Activated CD4-positive, alpha-beta T cell treated with anti-CD3 and anti-CD28 coated beads for 48 hours (primary cell): Measurements from ENCODE around the gene CCDC8.
"Not testable (repeated sequence)": the region's sequence is repeated elsewhere in the genome, so short reads cannot be mapped to it uniquely, and the experiment has no call there.

ENCODE experiments used
- DNase-seq: peaks from one replicate; pipeline ENCODE4 v3.0.0-alpha.2; 2020

Gene CCDC8, protein sequence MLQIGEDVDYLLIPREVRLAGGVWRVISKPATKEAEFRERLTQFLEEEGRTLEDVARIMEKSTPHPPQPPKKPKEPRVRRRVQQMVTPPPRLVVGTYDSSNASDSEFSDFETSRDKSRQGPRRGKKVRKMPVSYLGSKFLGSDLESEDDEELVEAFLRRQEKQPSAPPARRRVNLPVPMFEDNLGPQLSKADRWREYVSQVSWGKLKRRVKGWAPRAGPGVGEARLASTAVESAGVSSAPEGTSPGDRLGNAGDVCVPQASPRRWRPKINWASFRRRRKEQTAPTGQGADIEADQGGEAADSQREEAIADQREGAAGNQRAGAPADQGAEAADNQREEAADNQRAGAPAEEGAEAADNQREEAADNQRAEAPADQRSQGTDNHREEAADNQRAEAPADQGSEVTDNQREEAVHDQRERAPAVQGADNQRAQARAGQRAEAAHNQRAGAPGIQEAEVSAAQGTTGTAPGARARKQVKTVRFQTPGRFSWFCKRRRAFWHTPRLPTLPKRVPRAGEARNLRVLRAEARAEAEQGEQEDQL

DNA sequence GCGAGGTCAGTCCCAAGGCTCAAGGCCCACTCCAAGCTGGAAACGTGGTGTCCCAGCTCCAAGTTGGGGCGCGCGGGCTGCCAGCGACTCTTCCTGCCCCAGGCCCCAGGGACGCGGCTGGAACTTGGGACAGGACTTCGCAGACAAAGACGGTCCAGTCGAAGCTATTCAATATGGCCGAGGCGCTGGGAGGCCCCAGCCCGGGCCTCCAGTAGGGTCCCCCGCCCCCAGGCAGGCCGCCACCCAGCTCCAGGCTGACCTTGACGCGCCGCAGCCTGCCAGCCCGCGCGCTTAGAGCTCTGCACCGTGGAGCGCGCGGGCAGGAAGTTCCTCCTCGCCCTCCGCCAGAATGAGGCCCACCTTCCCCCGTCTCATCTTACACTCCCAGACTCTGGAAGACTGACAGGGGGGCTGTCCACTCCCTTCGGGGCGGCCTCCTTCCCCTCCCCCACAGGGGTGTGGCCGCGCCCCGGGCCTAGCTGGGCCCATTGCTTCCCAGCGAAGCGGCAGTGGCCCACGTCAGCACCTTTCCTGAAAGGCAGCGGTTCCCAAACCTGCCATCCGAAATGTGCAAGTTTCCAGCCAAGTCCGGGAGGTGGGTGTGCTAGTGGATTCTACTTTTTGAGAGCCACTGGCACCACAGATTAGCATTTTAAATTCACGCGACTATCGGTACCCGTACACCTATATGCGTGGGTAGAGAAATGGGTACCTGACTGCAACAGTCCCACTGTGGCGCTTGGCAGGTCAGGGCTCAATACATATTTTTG is at the start of gene CCDC8:
TSS of gene CCDC8 (minus strand) at position 303 of the 770 bp plus-strand sequence. CDS start 754 bp downstream, outside the sequence.
- DNase-seq, result no peak

DNA sequence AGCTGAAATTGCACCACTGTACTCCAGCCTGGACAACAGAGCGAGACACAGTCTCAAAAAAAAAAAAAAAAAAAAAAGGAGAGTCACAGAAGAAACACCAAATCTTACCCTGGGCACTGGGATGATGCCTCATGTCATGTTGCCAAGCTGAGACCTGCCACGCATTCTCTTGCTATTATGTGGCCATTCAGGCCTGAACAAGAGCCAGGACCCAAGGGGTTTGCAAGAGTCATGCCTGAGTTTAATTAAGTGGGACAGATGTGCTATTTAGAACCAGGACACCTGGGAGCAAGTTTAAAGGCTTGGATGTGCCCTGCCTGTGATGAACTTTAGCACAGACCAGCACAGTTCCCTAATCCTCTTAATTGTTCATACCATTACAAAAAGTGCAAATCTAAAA is 48.2 kb upstream of the CCDC8 start:
- no peak for DNase-seq

DNA sequence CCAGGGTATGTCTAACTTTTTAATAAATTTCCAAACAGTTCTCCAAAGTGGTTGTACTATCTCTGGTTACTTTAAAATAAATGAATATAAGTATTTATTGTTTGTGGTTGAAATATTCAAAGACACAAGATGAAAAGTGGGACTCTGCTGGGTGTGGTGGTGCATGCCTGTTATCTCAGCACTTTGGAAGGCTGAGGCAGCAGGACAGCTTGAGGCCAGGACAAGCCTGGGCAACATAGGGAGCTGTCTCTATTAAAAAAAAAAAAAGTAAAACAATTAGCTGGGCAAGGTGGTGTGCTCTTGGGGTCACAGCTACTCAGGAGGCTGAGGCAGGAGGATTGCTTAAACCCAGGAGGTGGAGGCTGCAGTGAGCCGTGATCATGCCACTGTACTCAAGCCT is 47.6 kb upstream of the CCDC8 start:
- no peak for DNase-seq

DNA sequence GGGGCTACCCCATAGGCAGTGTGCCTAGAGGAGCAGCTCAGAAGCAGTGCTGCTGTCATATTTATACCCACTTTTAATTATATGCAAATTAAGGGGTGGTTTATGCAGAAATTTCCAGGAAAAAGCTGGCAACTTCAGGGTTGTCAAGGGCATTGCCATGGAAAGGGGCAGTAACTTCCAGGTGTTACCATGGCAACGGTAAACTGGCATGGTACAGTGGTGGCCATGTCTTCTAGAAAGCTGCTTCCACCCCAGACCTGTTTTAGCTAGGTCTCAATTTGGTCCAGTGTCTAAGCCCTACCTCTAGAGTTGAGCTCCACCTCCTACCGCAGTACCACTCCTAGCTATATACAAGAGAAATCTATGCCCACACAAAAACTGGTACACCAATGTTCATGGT is 46.7 kb upstream of the CCDC8 start:
- DNase-seq, result no peak

DNA sequence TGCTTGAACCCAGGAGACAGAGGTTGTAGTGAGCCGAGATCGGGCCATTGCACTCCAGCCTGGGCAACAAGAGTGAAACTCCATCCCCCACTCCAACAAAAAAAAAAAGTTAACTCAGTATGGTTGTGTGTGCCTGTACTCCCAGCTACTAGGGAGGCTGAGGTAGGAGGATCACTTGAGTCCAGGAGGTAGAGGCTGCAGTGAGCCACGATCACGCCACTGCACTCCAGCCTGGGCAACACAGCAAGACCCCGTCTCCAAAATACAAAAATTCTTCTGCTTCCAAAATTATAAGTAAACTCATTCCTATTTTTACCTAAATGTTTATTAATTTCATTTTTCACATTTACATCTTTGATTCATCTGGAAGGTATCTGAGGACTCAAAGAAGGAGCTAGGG is 43.6 kb upstream of the CCDC8 start:
- no peak for DNase-seq

DNA sequence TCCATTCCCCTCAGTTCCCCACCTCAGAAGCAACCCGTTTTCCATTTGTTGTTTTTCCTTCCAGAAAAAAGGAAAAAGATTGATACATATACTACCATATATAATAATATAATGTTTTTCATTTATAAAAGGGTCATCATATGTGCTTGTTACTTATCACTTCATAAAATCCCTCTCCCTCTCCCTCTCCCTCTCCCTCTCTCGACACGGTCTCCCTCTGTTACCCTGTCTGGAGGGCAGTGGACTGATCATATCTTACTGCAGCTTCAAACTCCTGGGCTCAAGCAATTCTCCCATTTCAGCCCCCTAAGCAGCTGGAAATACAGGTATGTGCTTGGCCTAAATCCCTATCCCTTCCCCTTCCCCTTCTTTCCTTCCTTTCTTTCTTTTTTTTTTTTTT is 40.9 kb upstream of the CCDC8 start:
- DNase-seq, result no peak

DNA sequence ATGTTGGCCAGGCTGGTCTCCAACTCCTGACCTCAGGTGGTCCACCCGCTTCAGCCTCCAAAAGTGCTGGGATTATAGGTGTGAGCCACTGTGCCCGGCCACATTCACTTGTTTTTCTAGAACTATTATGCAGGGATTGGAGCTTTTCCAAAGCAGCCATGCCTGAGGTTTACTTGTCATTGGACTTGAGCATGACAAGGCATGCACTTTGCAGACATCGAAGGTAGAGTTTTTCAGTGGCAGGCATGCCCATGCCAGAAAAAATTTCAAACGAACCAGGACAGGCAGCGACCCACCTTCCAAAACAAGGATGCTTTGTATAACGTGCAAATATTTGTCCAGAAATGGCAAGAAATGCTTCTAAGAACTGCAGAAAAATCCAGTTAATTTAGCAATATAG is 40.3 kb upstream of the CCDC8 start:
- no peak for DNase-seq

DNA sequence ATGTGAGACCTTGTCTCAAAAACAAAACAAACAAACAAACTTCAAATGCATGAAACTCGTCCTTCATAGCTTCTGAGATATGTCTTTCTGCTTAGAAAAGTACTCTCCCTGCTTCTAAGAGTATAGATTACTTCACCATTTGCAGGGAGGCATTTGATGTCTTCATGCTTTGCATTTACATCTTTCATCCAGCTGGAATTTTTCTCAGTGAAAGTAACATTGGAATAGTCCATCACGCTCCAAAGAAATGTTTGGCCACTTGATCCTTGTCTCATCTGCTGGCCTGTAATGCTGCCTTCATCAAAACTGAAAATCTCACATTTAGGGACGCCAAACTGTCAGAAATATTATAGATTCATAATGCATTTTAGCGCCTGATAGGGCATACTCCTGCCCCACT is 38.8 kb upstream of the CCDC8 start:
- no peak for DNase-seq

DNA sequence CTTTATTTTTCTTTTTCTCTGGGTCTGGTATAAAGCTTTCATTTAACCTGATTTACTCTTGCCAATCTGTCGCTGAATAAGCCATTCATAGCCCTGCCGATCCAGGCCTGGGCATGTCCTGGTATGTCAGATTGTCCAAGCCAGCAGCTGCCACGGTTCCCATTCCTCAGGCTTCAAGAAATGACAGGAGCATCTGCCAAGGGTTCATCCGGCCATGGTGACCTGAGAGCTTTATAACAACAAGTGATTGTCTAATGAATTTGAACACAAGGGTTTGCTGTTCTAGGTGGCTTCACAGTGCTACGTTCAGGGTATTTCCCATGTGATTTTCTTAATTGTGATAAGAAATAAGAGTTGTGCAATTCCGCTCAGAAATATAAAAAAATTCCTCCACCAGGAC is 38.0 kb upstream of the CCDC8 start:
- no peak for DNase-seq

DNA sequence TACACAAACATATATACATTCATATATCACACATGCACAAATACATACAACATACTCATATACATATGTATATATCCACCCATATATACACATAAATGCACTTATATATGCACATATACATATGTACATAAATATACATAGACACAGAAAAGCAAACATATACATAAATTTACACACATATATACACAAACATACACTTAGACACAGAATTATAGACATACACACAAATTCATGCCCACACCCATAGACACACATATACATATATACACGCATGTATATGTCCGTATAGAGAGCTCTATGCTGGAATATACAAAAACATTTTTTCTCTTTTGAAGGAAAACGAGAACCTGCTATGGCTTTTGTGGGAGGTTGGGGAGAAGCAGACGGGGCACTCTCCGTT is 37.4 kb upstream of the CCDC8 start:
- DNase-seq, result no peak

DNA sequence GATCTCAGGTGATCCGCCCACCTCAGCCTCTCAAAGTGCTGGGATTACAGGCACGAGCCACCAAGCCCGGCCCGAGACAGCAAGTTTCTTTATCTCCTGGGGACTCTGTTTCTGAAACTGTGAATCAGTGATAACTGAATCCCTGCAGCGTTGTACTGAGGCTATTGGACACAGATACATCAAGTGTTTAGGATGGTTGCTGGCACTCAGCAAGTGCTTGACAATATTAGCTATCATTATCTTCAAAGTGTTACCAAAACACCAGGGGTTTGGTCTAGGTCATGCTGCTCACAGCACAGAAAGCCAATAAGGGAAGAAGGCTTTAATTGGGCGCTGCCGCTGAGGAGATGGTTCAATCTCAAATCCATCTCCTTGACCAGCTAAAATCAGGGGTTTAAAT is 35.9 kb upstream of the CCDC8 start:
- no peak for DNase-seq

DNA sequence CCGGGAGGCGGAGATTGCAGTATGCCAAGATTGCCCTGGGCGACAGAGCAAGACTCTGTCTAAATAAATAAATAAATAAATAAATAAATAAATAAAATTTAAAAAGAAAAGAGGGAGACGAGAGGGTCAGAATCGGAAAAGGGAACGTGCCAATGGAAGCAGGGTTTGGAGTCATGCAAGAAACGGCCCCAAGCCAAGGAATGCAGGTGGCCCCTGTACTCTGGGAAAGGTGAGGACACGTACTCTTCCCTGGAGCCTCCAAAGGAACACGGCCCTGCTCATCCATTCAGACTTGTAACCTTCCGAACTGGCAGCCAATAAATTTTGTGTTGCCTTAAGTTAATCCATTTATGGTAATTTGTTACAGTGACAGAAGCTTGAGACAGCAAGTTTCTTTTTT is 35.2 kb upstream of the CCDC8 start:
- DNase-seq, result no peak

DNA sequence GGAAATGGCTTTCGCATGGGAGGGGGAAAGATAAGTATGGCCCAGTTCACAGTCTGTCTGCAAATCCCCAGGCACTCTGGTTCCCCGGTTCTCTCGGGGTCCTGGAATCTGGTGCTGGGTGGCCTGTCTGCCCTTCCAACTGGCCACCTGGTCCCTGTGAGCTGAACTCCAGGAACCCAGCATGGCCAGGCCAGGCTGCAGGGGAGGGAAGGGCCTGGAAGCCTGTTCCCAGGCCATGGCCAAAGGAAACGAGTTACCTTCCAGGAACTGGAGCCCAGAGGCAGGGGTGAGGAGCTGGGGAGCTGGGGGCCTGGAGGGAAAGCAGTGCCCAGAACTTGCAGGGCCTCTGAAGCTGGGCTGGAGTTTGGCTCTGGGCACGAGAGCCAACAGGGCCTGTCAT is 34.5 kb upstream of the CCDC8 start:
- DNase-seq, result no peak

DNA sequence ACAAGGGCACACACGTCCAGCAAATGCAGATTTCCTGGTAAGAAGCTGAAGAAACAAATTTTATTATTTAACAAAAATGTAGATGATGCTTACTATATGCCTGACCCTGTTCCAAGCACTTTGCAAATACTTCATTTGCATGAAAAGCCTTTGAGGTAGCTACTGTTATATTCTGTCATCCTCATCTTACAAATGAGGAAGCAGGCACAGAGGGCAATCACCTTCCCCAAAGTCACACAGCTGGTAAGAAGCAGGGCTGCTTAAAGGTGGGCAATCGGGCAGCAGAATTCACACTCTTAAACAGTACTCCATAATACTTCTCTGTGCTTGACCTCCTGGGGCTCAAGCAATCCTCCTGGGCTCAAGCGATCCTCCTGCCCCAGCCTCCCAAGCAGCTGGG is 33.6 kb upstream of the CCDC8 start:
- DNase-seq, result no peak

DNA sequence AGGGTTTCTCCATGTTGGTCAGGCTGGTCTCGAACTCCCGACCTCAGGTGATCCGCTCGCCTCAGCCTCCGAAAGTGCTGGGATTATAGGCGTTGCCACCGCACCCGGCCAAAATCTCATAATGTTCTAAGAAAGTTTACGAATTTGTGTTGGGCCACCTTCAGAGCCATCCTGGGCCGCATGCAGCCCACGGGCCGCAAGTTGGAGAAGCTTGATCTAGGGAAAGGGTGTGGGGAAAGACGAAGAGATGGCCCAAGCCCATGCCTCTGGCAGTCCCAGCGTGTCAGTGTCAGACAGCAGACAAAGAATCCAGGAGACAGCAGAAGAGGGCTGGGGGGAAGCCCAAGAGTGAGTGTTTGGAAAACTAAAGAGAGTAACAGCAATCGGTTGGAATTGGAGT is 32.7 kb upstream of the CCDC8 start:
- no peak for DNase-seq

DNA sequence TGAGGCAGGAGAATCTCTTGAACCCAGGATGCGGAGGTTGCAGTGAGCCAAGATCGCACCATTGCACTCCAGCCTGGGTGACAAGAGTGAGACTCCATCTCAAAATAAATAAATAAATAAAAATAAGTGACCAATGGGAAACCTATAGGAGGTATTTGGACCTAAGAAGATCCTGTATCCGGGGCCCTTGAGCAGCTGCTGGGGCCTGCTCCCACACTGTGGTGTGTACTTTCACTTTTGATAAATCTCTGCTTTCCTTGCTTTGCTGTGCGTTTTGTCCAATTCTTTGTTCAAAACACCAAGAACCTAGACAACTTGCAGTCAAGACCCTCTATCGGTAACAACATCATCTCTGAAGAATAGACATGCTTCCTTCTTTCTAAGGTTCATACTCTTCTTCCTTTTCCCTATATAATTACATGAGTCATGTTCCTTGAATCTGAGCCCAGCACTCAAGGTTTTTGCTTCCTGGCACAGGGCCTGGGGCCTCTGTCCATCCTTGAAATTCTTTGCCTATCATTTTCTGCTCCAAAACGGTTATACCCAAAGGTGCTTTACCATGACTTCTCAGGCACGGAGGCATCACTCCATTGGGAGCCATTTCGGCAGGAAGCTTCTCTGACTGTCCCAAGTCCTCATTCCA is 29.6 kb upstream of the CCDC8 start:
- no peak for DNase-seq

DNA sequence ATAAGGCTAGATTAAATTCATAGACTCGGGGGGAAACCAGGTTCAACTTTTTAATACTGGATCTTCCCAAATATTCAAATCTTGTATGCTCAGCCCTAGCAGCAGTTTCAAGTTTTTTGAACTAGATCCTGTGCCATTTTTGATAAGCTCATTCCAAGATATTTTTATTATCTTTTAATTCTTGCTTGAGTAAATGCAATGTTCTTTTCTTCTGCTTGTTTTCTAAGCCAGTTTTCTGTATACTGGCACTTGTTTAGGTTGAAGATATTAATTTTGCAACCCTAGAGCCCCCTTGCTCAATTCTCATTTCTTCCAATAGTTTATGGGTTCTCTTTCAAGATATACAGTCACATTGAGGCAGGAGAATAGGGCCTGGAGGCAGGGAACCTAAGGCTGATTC is 28.5 kb upstream of the CCDC8 start:
- DNase-seq, result no peak

DNA sequence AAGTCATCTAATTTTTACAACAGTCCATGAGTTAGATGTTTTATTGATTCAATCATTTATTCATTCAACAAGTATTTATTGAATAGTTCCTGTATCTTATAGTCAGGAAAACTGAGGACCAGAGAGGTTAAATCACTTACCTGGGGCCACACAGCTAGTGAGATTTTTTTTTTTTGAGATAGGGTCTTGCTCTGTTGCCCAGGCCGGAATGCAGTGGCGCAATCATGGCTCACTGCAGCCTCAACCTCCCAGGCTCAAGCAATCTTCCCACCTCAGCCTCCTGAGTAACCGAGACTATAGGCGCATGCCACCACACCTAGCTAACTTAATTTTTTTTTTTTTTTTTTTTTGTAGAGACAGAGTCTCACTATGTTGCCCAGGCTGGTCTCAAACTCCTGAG is 22.3 kb upstream of the CCDC8 start:
- DNase-seq, result not testable (repeated sequence)

DNA sequence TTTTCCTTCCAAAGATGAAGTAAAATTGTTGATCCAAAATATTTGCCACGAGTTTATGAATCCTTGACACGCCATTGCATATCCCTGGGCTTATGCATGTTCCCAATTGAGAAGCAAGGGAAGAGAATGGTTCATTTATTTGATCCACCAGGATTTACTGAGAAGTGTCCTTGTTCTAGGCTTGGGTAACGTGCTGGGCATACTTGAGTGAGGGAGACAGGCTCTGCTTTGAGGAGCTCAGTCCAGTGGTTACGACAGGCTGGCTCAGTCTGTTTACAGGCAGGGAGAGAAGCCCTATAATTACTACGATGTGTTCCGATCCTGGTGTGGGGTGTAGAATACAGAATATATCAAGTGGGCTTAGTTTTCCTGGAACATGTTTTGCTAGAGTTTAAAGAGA is 21.6 kb upstream of the CCDC8 start:
- DNase-seq, result no peak

DNA sequence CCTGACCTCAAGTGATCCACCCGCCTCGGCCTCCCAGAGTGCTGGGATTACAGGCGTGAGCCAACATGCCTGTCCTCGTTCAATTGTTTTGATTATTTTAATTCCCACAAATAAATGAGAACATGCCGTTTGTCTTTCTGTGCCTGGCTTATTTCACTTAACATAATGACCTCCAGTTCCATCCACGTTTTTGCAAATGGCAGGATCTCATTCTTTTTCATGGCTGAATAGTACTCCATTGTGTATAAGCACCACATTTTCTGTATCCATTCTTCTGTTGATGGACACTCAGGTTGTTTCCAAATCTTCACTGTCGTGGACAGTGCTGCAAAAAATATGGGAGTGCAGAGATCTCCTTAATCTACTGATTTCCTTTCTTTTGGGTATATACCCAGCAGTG is 20.1 kb upstream of the CCDC8 start:
- DNase-seq, result not testable (repeated sequence)

DNA sequence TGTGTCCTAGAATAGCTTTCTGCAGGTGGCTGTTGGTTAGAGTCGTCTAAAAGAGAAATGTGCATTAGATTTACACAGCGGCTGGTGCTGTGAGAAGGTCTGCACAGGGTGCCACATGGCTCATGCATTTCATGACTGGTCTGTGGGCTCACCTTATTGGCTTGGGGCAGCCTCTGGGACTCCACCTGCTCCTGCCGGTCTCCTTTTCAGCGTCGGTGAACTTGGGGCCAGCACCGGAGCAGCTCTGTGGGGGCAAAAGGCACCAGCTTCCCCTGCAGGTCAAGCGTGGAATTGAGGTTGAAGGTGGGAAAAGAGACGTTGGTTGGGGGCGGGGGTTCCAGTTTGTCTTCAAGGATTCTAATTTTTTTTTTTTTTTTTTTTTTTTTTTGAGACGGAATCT is 18.5 kb upstream of the CCDC8 start:
- no peak for DNase-seq

DNA sequence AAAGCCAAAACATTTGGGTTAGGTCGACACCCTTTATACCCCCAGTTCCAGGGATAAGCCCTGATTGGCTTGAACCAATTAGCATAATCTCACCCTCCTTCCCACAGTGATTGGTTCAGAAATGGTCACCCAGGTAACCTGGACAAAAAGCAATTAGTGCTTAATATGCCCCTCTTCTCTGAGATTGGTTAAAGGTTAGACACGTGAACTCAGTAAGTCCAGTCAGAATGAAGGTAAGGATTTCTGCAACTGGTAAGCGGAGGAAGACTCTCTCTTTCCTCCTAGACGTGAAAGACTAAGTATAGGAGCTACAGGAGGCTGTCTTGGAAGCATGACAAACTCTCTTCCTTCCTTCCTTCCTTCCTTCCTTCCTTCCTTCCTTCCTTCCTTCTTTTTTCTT is 16.6 kb upstream of the CCDC8 start:
- no peak for DNase-seq

DNA sequence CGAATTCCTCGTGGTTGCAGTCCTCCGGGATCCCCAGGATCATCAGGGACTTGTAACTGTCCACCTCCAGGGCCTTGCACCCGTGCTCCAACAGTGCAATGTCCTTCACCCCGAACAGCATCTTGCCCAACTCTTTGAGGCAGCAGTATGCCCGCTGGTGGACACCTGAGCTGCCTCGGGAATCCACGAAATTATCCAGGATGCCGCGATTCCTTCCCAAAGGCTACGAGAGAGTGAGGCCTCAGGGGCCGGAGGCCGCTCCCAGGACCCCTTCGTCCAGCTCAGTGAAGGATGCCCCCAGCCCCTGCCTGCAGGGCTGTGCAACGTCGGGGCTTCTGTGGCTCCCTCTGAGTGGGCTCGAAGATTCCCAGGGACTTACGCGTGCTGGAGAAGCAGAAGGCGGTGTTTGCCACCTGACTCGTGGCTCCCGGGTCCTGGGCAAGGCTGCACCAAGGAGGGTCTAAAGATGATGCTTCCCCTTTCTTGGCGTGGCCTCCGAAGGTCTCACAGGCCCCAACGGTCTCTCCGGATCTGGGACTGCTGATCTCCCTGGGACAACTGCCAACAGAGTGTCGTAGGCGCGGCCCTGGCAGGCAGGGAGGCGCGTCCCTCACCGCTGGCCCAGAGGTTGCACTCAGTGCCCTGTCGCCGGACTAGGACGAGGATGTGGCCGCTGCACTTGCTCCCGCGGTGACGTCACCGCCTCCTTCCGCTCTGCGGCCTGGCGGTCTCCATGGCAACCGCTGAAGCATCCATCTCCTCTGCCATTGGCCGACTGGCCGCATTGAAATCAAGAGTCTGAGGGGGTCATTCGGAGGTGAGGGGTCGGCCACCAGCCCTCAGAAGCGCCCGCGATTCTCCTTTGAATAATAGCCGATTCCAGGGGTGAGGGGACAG is 15.1 kb upstream of the CCDC8 start, which contains the start of gene PNMA8C:
TSS of gene PNMA8C (minus strand) at position 698 of the 897 bp plus-strand sequence. CDS start at position 121, 577 bp downstream.
- peak; percentile 63 for DNase-seq
